Karpas-422 (cell line): ENCODE results near the gene SATB2. TPM values are rescaled to one million over a fixed set of nuclear protein-coding genes. Genes with fewer than 3 reads are reported as not detected.

Experiments
- DNase-seq: peaks from one replicate; pipeline ENCODE4 v3.0.0-alpha.2; 2015
- H2AFZ ChIP-seq: fragments of 200-600 bp; sonication (generic); 2 replicates; pipeline ENCODE4 v1.6.1; 2014; ENCODE audit warnings: antibody characterized with exemption, low read length, mixed read lengths
- H3K27ac ChIP-seq: fragments of 200-600 bp; sonication (generic); 2 replicates; pipeline ENCODE4 v1.5.1; 2014; ENCODE audit warnings: mild to moderate bottlenecking, low read length, moderate library complexity
- H3K27me3 ChIP-seq: fragments of 200-600 bp; sonication (generic); 2 replicates; pipeline ENCODE4 v1.6.1; 2014; ENCODE audit warnings: low read length, mixed read lengths
- H3K36me3 ChIP-seq: fragments of 200-600 bp; sonication (generic); 2 replicates; pipeline ENCODE4 v1.6.1; 2014; ENCODE audit warnings: low read length, mixed read lengths; ENCODE audit not compliant: insufficient read depth
- H3K4me1 ChIP-seq: fragments of 200-600 bp; sonication (generic); 2 replicates; pipeline ENCODE4 v1.6.1; 2014; ENCODE audit warnings: mild to moderate bottlenecking, low read length, mixed read lengths
- H3K4me2 ChIP-seq: fragments of 200-600 bp; sonication (generic); 2 replicates; pipeline ENCODE4 v1.6.1; 2014; ENCODE audit warnings: low read length, low read depth, mild to moderate bottlenecking; ENCODE audit not compliant: poor library complexity, severe bottlenecking
- H3K4me3 ChIP-seq: fragments of 200-600 bp; sonication (generic); 2 replicates; pipeline ENCODE4 v1.5.1; 2014; ENCODE audit warnings: mild to moderate bottlenecking, antibody characterized with exemption, low read length, mixed read lengths
- H3K79me2 ChIP-seq: fragments of 200-600 bp; sonication (generic); 2 replicates; pipeline ENCODE4 v1.6.1; 2014; ENCODE audit warnings: mild to moderate bottlenecking, low read length, mixed read lengths
- H3K9ac ChIP-seq: fragments of 200-600 bp; sonication (generic); 2 replicates; pipeline ENCODE4 v1.6.0; 2014; ENCODE audit warnings: low read length
- H3K9me2 ChIP-seq: fragments of 200-600 bp; sonication (generic), shearing (Covaris generic); replicated peaks from 2 replicates; pipeline ENCODE4 v1.6.0; 2014; ENCODE audit warnings: mild to moderate bottlenecking, low read length, moderate library complexity; ENCODE audit not compliant: insufficient read depth
- H3K9me3 ChIP-seq: fragments of 300-700, 200-600 bp; sonication (generic); 2 replicates; pipeline ENCODE4 v1.6.1; 2014; ENCODE audit warnings: low read length, mixed read lengths
- H4K20me1 ChIP-seq: fragments of 200-600 bp; sonication (generic); 2 replicates; pipeline ENCODE4 v1.6.1; 2014; ENCODE audit warnings: mild to moderate bottlenecking, antibody characterized with exemption, low read length, low read depth; ENCODE audit not compliant: insufficient read depth
- total RNA-seq: library from RNA; depleted of rRNA; stranded (reverse); fragments of >200 nt; shearing (Covaris generic); gene quantifications from 2 replicates; pipeline ENCODE4 v1.2.3, GENCODE V29; 2014; ENCODE audit warnings: low replicate concordance

SATB2 gene
- total RNA-seq, 1 experiment from 2014 or later: 5.7 TPM

- no peak overlapping the region for H3K27ac ChIP-seq
- H3K9me3 ChIP-seq: no peaks in the 10 kb centered on the region
- H3K4me1 ChIP-seq: no peaks in the 10 kb centered on the region
- no peaks in the 10 kb centered on the region for H3K9me2 ChIP-seq
- H3K79me2 ChIP-seq: no peaks in the 10 kb centered on the region
- H4K20me1 ChIP-seq: no peaks in the 10 kb centered on the region
- no peak for DNase-seq
- H3K4me3 ChIP-seq: no peak overlapping the region
- H3K4me2 ChIP-seq: no peak overlapping the region
- H3K36me3 ChIP-seq: no peaks in the 10 kb centered on the region
- H2AFZ ChIP-seq: no peak overlapping the region
- no peak overlapping the region for H3K9ac ChIP-seq
- no peaks in the 10 kb centered on the region for H3K27me3 ChIP-seq
Measured at GRCh38 chr2:199449455-199449854, 8.3 kb downstream of the SATB2 start.

- Histone ChIP-seq H3K4me1 (no peaks in the 10 kb centered on the region), H3K36me3 (no peaks in the 10 kb centered on the region), H3K27me3 (no peaks in the 10 kb centered on the region), H2AFZ (no peak overlapping the region), H3K79me2 (no peaks in the 10 kb centered on the region), H3K9ac (no peak overlapping the region), H4K20me1 (no peaks in the 10 kb centered on the region), H3K9me3 (no peaks in the 10 kb centered on the region), H3K27ac (no peak overlapping the region), H3K4me3 (no peak overlapping the region), H3K4me2 (no peak overlapping the region), H3K9me2 (no peaks in the 10 kb centered on the region)
- DNase-seq: no peak
Measured at GRCh38 chr2:199446996-199447576, 10.7 kb downstream of the SATB2 start.

GRCh38 chr2:199444749-199445148, 13.0 kb downstream of the SATB2 start:
- Histone ChIP-seq H3K79me2 (no peaks in the 10 kb centered on the region), H3K9me3 (no peaks in the 10 kb centered on the region), H2AFZ (no peak overlapping the region), H3K9ac (no peak overlapping the region), H3K4me2 (no peak overlapping the region), H3K36me3 (no peaks in the 10 kb centered on the region), H4K20me1 (no peaks in the 10 kb centered on the region), H3K4me1 (no peaks in the 10 kb centered on the region), H3K27me3 (no peaks in the 10 kb centered on the region), H3K9me2 (no peaks in the 10 kb centered on the region), H3K27ac (no peak overlapping the region), H3K4me3 (no peak overlapping the region)
- DNase-seq: no peak

- H4K20me1 ChIP-seq: no peaks in the 10 kb centered on the region
- H3K4me2 ChIP-seq: no peak overlapping the region
- no peaks in the 10 kb centered on the region for H3K4me1 ChIP-seq
Measured at GRCh38 chr2:199443589-199444130, 14.1 kb downstream of the SATB2 start.

GRCh38 chr2:199442173-199442572, 15.6 kb downstream of the SATB2 start:
- Histone ChIP-seq H3K9ac (no peak overlapping the region), H4K20me1 (no peaks in the 10 kb centered on the region), H3K9me2 (no peaks in the 10 kb centered on the region), H2AFZ (no peak overlapping the region), H3K4me1 (no peaks in the 10 kb centered on the region), H3K9me3 (no peaks in the 10 kb centered on the region), H3K4me2 (no peak overlapping the region), H3K36me3 (no peaks in the 10 kb centered on the region), H3K27ac (no peak overlapping the region), H3K79me2 (no peaks in the 10 kb centered on the region), H3K4me3 (no peak overlapping the region), H3K27me3 (no peaks in the 10 kb centered on the region)
- DNase-seq: no peak

More at GRCh38 chr2:199443589-199444130, 14.1 kb downstream of the SATB2 start:
- Histone ChIP-seq H3K27me3 (no peaks in the 10 kb centered on the region), H3K9me2 (no peaks in the 10 kb centered on the region), H3K9me3 (no peaks in the 10 kb centered on the region), H3K36me3 (no peaks in the 10 kb centered on the region), H3K79me2 (no peaks in the 10 kb centered on the region), H2AFZ (no peak overlapping the region), H3K27ac (no peak overlapping the region), H3K4me3 (no peak overlapping the region), H3K9ac (no peak overlapping the region)
- no peak for DNase-seq

GRCh38 chr2:199441759-199442158, 16.0 kb downstream of the SATB2 start:
- no peaks in the 10 kb centered on the region for H3K27me3 ChIP-seq
- no peak overlapping the region for H2AFZ ChIP-seq
- H3K36me3 ChIP-seq: no peaks in the 10 kb centered on the region
- no peak overlapping the region for H3K27ac ChIP-seq
- H4K20me1 ChIP-seq: no peaks in the 10 kb centered on the region
- H3K79me2 ChIP-seq: no peaks in the 10 kb centered on the region
- H3K9ac ChIP-seq: no peak overlapping the region
- H3K4me2 ChIP-seq: no peak overlapping the region
- H3K4me1 ChIP-seq: no peaks in the 10 kb centered on the region
- H3K4me3 ChIP-seq: no peak overlapping the region
- no peaks in the 10 kb centered on the region for H3K9me3 ChIP-seq
- no peaks in the 10 kb centered on the region for H3K9me2 ChIP-seq
- no peak for DNase-seq

- H3K4me3 ChIP-seq: no peak overlapping the region
Measured at GRCh38 chr2:199440118-199440517, 17.6 kb downstream of the SATB2 start.

GRCh38 chr2:199439542-199439941, 18.2 kb downstream of the SATB2 start:
- Histone ChIP-seq H3K27ac (no peak overlapping the region), H3K4me2 (no peak overlapping the region), H3K79me2 (no peaks in the 10 kb centered on the region), H3K4me3 (no peak overlapping the region), H3K9me3 (no peaks in the 10 kb centered on the region), H2AFZ (no peak overlapping the region), H3K9ac (no peak overlapping the region), H3K4me1 (no peaks in the 10 kb centered on the region), H3K9me2 (no peaks in the 10 kb centered on the region), H4K20me1 (no peaks in the 10 kb centered on the region), H3K36me3 (no peaks in the 10 kb centered on the region), H3K27me3 (no peaks in the 10 kb centered on the region)
- no peak for DNase-seq

More at GRCh38 chr2:199440118-199440517, 17.6 kb downstream of the SATB2 start:
- H3K27ac ChIP-seq: no peak overlapping the region
- H3K9me2 ChIP-seq: no peaks in the 10 kb centered on the region
- H2AFZ ChIP-seq: no peak overlapping the region
- no peaks in the 10 kb centered on the region for H3K9me3 ChIP-seq
- H4K20me1 ChIP-seq: no peaks in the 10 kb centered on the region
- no peak overlapping the region for H3K4me2 ChIP-seq
- no peak for DNase-seq
- no peaks in the 10 kb centered on the region for H3K36me3 ChIP-seq
- H3K4me1 ChIP-seq: no peaks in the 10 kb centered on the region
- no peaks in the 10 kb centered on the region for H3K27me3 ChIP-seq
- no peaks in the 10 kb centered on the region for H3K79me2 ChIP-seq
- H3K9ac ChIP-seq: no peak overlapping the region
